ENCODE measurements around the gene PAX3.

Gene PAX3

GRCh38 chr2:222304737-222305515 lies 6.1 kb upstream of the PAX3 start:
- DNase-seq (ENCODE audit: low read depth), result no peak
- TF ChIP-seq, protein P1, sequence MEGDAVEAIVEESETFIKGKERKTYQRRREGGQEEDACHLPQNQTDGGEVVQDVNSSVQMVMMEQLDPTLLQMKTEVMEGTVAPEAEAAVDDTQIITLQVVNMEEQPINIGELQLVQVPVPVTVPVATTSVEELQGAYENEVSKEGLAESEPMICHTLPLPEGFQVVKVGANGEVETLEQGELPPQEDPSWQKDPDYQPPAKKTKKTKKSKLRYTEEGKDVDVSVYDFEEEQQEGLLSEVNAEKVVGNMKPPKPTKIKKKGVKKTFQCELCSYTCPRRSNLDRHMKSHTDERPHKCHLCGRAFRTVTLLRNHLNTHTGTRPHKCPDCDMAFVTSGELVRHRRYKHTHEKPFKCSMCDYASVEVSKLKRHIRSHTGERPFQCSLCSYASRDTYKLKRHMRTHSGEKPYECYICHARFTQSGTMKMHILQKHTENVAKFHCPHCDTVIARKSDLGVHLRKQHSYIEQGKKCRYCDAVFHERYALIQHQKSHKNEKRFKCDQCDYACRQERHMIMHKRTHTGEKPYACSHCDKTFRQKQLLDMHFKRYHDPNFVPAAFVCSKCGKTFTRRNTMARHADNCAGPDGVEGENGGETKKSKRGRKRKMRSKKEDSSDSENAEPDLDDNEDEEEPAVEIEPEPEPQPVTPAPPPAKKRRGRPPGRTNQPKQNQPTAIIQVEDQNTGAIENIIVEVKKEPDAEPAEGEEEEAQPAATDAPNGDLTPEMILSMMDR (IDR thresholded peaks at IDR 0.05; ENCODE audit: control insufficient read depth, extremely low read depth, insufficient read depth), result no peak
- no peak overlapping the region for H3K4me3 ChIP-seq (ENCODE audit: low read depth, low read length)

GRCh38 chr2:222303828-222304736 lies 5.3 kb upstream of the PAX3 start:
- TF ChIP-seq, protein P1 (IDR thresholded peaks at IDR 0.05; ENCODE audit: control insufficient read depth, extremely low read depth, insufficient read depth), result no peak
- H3K4me3 ChIP-seq (ENCODE audit: low read depth, low read length), result no peak overlapping the region
- no peak for DNase-seq (ENCODE audit: low read depth)

- no peak overlapping the region for H3K4me3 ChIP-seq (ENCODE audit: low read depth, low read length)
- TF ChIP-seq, protein P1 (IDR thresholded peaks at IDR 0.05; ENCODE audit: control insufficient read depth, extremely low read depth, insufficient read depth), result no peak
- DNase-seq (ENCODE audit: low read depth), result no peak
Observed at GRCh38 chr2:222303045-222303827, 4.4 kb upstream of the PAX3 start.

GRCh38 chr2:222302178-222303018 lies 3.6 kb upstream of the PAX3 start:
- TF ChIP-seq, protein P1 (IDR thresholded peaks at IDR 0.05; ENCODE audit: control insufficient read depth, extremely low read depth, insufficient read depth), result no peak
- H3K4me3 ChIP-seq (ENCODE audit: low read depth, low read length), result no peak overlapping the region

GRCh38 chr2:222301796-222302118 lies 3.0 kb upstream of the PAX3 start:
- TF ChIP-seq, protein P1 (IDR thresholded peaks at IDR 0.05; ENCODE audit: control insufficient read depth, extremely low read depth, insufficient read depth), result no peak
- no peak overlapping the region for H3K4me3 ChIP-seq (ENCODE audit: low read depth, low read length)
- no peak for DNase-seq (ENCODE audit: low read depth)

More at GRCh38 chr2:222302178-222303018, 3.6 kb upstream of the PAX3 start:
- no peak for DNase-seq (ENCODE audit: low read depth)
